GM18519 (cell line): ENCODE measurements around the gene CPNE7.
"Not testable (repeated sequence)": the region's sequence is repeated elsewhere in the genome, so short reads cannot be mapped to it uniquely, and the experiment has no call there.

ENCODE experiments used
- ATAC-seq: cut with Tn5 transposase; IDR thresholded peaks from one replicate; pipeline ENCODE4 v1.9.1; 2021; ENCODE audit warnings: mild to moderate bottlenecking, moderate library complexity; ENCODE audit not compliant: unreplicated experiment, low FRiP score

CPNE7 gene

DNA sequence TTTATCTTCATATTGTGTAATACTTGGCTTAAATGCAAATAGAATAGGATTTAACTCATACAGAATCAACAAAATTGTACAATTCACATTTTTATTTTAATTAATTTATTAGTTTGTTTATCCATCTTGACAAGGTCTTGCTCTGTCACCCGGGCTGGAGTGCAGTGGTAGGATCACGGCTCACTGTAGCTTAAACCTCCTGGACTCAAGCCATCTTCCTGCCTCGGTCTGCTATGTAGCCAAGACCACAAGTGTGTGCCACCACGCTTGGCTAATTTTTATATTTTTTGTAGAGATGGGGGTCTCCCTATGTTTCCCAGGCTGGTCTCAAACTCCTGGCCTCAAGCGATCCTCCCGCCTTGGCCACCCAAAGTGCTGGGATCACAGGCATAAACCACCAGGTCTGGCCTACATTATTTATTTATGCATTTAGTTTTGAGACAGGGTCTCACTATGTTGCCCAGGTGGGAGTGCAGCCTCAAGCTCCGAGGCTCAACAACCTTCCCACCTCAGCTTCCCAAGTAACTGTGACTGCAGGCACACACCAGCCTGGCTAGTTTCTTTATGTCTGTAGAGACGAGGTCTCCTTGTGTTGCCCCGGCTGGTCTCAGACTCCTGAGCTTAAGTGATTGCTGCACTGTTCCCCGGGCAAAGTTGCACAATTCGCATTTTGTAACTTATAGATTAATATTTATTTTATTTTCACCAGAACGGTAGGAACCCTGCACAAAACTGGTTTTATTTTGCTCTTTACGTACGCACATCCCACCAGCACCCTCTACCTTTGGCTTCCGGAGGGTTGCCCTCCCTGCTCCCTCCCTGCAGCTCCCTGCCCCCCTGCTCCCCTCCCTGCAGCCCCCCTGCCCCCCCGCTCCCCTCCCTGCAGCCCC, 42.8 kb downstream of the CPNE7 start:
- no peak for ATAC-seq

DNA sequence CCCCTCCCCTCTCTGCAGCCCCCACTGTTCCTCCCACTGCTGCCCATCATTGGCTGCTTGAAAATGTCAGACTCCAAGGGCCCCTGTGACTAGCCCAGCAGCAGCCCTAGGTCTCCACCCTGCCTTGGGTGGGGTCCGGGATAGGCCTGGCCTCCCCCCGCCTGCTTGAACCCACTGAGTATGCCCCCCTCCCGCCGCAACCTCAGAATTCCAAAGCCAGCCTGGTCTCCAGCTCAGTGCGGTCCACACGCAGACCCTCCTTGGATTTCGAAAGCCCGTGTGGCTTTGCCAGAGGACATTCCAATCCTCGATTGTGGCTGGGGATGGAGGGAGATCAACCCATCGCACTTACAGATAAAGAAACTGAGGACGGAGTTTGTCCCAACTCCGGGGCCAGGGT, 44.3 kb downstream of the CPNE7 start:
- ATAC-seq: no peak

DNA sequence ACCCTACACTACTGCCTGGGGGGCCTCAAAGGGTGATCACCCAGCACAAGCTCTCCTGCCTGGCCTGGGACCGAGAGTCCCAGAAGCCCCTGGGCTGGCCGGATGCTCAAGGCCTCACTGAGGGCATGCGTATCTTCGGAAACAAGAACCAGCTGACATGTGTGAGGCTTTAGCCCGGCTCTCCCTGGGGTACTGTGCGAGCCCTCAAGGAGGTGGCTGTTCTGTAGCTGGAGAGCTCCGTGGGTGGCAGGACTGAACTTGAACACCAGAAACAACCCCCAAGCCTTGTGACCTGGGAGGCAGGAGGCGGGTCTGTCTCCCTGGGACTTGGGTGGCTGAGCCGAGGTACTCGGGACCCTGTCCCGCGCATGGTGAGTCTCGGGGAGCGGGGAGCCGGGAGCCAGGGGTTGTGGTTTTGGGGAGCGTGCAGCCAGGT, 44.9 kb downstream of the CPNE7 start:
- ATAC-seq: no peak

DNA sequence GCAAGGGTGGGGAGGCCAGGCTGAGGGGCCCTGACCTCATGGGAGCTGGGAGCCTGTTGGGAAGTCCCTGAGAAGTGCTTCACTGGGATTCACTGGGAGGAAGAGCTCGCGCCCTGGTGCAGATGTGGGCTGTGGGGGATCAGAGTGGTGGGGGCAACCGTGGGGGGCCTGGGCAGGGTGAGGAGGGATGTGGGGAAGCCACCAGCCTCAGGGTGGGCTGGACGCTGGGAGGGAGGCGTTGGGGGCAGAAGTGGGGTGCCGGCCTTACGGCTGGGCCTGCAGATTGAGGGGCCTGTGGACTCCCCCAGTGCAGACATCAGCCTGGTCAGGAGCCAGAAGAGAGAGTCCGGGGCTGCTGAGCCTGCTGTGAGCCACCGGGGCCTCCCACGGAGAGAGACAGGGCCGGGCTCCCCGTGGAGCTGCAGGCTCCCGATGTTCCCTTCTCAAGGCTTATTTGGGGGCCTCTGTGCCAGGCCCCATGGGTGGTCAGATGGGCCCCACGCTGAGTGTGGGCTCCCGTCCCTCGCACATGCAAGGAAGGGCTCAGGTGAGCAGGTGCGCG, 45.7 kb downstream of the CPNE7 start:
- ATAC-seq: no peak

DNA sequence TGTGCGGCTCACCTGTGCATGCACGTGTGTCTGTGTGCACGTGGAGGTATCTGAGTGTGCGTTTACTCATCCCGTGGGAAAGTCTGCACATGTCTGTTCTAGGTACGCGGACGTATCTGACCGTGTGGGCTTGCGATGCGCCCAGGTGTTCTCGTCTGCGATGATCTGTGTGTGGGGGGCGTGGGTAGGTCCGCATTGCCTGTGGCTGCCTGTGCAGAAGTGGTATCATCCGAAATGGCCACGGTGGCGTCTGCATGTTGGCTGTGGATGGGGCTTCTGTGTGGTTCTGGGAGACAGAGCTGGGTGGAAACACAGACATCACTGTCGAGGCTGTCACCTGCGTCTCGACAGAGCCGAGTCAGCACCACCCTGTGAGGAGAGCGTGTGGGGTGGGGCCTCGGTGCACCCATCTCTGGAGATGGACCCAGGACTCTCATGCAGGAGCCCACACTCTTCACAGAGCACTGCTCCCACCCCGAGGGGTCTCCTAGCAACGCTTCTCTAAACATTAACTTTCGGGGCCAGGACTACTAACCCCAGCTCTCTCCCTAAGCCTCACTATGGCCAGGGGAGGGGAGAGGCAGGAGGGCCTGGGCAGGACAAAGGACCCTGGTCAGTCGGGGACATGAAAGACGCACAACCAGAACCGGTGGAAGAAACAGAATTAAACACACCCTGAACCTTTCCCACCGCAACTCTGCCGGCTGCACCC, 46.3 kb downstream of the CPNE7 start:
- ATAC-seq: no peak

DNA sequence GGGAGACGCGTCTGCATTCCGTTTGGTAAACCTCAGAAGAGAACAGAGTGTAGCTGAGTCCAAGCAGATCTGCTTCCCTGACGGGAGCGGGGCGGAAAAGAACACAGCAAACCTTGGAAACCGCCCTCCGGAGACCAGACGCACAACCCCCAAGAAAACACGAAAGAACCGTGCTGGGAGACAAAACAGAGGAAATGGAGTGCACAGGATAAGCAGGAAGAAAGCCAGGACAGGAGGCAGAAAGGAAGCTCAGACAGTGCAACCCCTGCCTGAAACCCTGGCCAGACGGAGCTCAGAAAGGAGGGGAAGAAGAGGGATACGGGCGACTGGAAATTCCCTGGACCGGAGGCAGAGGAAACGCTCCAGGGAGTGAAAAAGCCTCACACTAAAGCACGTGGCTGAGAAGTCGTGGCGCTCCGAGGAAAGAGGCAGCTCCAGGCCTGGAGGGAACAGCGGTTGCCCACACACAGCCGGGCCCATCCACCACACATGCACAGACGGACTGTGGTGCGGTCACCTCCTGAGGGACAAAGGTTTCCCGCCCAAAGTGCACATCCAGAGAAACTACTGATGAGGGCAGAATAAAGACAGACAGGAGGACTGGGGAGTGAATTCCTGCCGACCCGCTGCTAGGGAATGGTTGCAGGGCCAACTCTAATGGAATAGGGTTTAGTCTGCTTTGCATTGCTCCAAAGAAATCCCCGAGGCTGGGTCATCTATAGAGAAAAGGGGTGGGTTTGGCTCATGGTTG, 48.1 kb downstream of the CPNE7 start:
- ATAC-seq: no peak

DNA sequence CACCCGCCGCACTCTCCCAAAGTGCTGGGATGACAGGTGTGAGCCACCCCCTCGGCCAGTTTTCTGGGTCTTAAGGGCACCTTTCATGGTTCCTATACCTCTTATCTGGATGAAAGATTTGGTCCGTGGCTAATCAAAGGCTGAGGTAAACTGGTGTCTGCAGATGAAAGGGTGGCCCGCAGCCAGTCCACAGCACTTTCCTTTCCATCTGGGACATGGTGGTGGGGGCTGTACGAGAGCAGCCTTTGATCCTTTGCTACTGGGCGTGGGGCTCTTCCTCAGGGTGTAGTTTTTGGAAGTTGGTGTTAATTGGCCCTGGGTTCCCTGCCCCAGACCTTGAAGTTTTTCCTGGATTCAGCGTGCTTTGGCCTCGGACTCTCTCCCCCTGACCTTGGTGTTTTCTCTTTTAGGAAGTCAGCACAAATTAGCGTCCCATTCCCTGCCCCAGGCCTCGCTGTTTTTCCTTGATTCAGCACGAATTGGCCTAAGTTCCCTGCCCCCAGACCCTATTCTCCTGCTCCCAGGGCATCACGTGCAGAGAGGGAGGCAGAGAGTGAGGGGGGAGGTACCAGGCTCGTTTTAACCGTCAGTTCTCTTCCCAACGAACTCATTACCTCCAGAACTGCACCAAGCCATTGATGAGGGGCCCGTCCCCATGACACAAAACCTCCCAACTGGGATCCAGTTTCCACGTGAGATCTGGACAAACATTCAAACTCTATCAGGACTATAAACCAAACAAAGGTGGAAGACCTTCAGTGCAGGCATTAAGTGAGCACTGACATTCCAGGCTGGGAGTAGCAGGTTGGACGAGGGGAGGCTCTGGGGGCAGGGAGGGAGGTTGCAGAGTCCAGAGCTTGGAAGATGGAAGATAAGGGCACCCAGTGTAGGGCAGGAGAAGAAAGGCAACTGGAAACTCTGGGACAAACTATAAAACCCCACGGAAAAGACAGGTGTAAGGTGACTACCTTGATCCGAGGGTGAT, 49.5 kb downstream of the CPNE7 start:
- no peak for ATAC-seq

DNA sequence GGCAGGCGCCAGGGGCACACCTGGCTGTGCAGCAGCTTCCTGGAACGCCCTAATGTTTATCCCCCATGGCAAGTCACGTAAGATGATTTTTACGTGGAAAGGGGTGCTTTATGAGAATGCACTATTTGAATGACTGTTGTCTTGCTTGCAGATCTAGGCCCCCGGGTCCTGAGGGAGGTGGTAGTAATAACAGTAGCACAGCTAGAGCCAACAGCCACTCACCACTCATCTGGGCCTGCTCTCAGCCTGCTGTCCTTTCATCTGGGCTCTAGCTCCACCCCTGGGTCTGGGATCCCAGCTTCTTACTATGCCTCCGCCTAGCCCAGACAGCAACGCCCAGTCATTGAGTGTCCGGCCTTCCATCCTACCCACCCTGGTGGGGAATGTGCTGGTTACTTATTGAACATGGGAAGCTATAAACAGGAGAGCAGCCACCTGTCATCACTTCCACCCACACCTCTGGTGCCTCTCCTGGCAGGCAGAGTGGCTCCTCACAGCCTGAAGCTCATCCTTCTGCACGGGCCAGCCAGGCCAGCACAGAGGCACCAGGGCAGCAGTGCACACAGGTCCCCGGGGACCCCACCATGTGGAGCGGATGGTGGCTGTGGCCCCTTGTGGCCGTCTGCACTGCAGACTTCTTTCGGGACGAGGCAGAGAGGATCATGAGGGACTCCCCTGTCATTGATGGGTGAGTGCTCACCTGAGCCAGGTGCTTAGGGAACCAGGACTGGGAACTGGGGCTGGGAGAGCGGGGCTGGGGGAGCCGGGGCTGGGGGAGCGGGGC, 54.5 kb downstream of the CPNE7 start:
- ATAC-seq: no peak

DNA sequence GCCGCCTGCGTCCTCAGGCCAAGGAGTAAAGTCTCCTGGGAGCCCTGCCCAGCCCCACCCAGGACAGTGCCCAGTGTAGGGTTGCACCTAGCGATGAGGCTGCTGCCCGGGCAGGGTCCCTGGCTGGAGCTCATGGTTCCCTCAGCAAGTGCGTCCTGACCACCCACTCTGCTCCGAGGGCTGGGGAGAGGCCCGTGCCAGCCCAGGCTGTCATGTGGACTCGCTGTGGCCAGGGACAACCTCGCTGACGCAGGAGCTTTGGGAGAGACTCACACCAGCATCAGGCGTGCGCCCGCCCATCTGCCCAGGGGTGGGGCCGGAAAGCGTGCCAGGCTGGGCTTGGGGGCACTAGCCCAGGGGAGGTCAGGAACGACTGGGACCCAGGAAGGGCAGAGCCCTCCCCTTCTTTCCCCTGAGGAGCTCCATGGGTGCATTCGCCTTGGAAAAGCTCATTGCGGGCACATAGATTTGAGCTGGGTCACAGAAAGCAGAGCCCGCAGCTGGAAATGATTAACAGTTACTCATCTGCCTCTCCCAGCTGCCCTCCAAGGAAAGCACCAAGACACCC, 57.6 kb downstream of the CPNE7 start:
- no peak for ATAC-seq

DNA sequence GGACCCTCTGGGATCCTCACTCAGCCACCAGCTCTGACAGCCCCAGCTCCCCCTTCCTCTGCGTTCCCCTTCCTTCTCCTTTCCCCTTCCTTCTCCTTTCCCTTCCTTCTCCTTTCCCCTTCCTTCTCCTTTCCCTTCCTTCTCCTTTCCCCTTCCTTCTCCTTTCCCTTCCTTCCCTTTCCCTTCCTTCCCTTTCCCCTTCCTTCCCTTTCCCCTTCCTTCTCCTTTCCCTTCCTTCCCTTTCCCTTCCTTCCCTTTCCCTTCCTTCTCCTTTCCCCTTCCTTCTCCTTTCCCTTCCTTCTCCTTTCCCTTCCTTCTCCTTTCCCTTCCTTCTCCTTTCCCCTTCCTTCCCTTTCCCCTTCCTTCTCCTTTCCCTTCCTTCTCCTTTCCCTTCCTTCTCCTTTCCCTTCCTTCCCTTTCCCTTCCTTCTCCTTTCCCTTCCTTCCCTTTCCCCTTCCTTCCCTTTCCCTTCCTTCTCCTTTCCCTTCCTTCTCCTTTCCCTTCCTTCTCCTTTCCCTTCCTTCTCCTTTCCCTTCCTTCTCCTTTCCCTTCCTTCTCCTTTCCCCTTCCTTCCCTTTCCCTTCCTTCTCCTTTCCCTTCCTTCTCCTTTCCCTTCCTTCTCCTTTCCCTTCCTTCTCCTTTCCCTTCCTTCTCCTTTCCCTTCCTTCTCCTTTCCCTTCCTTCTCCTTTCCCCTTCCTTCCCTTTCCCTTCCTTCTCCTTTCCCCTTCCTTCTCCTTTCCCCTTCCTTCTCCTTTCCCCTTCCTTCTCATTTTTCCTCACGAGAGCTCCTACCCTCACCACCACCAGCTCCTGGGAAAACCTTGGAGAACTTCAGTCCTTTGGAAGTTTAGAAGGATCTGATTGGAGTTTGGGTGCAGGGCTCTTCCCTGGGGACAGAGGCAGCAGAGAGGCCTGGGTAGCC, 59.2 kb downstream of the CPNE7 start:
- ATAC-seq: not testable (repeated sequence)

DNA sequence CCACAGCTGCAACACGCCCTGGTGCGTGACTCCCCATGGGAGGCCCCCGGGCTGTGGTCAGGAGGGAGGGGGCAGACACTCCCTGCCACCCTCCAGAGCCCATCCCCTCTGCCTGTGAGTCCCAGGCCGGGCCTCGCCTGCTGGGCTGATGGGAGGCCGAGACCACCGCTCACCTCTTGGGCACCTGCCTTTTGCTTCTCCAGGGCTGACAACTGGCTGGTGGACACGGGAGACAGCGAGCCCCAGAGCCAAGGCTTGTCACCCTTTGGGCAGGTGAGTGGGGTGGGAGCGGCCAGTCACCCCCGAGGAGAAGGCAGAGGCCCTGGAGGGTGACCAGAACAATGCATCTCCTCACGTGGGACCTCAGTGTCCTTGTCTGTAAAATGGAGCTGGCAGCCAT, 61.1 kb downstream of the CPNE7 start:
- ATAC-seq: no peak

DNA sequence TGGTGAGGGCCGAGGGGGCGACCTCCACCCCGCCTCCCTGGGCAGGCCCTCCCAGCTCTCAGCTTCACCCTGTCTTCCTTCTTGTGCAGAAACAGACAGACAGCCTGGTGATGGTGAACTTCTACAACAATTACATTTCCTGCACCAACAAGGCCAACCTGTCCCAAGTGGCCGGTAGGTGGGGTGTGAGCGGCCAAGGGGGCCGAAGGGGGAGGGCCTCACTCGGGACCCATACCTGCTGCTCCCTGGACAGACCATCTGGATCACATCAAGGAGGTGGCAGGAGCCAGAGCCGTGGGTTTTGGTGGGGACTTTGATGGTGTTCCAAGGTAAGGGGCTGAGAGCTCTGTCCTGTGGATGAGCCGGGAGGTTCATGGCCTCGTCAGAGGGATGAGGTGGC, 61.8 kb downstream of the CPNE7 start:
- no peak for ATAC-seq

DNA sequence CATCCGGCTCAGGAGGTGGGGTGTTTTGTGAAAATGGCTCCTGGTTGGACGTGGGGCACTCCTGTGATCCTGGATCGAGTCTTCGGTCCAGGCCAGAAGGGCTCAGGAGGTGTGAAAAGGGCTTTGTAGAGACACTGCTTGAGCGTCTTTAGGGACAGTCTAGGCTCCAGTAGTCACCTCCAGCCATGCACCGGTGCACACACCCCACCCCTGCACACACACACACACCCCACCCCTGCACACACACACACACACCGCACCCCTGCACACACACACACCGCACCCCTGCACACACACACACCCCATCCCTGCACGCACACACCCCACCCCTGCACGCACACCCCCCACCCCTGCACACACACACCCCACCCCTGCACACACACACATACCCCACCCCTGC, 62.9 kb downstream of the CPNE7 start:
- ATAC-seq: no peak

DNA sequence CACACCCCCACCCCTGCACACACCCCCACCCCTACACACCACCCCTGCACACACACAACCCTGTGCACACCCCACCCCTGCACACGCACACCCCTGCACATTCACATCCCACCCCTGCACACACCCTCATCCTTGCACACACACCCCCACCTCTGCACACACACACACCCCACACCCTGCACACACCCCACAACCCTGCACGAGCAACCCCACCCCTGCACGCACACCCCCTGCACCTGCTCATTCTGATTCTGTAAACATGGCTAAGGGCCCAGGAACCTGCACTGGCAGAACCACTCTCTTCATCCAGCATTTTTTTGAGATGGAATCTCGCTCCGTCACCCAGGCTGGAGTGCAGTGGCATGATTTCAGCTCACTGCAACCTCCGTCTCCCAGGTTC, 63.8 kb downstream of the CPNE7 start:
- ATAC-seq: no peak

DNA sequence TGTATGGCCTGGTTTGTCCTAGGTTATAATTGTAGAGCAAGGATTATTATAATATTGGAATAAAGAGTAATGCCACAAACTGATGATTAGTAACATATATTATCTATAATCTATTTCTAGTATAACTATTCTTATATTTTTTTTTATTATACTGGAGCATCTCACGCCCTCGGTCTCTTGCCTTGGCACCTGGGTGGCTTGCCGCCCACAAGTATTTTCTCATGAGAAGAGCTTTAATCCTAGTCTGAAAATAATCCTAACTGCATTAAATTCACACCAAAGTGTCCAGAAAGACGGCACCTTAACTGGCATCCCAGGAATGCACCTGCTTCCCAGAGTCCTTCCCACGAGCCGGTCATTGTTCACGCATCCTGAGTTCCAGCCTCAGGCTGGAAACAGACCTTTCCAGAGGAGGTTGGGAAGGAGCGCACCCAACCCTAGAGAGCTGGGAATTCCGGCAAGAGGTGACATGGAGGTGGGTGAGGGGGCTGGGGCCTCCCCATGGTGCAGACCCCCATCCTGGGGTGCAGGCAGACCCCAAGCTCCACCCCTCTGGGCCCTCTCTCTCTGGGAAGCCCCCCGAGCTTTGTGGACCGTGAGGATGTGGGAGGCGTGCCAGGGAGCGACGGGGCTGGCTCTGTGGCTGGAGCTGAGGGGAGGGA, 66.0 kb downstream of the CPNE7 start:
- ATAC-seq: no peak

DNA sequence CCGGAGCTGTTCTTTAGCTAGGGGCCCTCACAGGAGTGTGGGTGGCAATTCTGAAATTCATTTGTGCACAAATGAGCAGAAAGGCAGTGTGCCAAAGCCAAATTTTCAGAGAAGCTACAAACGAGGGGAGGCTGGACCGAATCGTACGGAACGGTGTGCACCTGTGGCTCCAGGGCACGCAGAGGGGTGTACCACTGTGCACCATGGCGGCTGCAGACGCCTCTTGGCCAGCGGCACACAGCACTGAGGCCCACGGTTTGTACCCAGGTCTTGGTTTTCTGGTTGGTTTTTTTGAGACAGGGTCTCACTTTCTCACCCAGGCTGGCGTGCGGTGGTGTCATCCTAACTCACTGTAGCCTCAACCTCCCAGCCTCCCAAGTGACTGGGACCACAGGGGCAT, 67.0 kb downstream of the CPNE7 start:
- ATAC-seq: no peak

DNA sequence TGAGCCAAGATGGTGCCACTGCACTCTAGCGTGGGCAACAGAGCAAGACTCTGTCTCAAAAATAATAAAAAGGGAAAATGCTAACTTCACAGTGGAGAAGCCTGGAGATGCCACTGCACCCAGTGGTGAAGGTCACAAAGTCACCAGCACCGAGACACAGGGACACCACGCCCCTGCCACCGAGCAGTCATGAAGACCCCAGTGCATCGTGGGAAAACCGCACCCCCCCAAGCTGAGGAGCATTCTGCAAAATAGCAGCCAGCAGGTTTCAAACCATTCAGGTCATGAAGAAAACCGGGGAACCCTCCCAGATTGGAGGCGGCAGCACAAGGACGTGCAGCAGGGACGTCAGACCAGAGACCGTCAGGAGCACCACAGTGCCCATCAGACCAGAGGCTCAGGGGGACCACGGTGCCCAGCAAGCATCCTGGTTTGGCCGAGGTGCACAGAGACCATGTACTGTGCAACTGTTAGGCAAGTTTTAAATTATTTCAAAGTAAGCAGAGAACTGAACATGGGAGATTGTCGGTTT, 68.3 kb downstream of the CPNE7 start:
- no peak for ATAC-seq
